Nephron progenitor cell (in vitro differentiated cells): ENCODE measurements around the gene BCL2L14.

Experiments
- DNase-seq: peaks from one replicate; pipeline ENCODE4 v3.0.0; 2021
- H3K27ac Mint-ChIP-seq: 2 replicates; pipeline ENCODE4 v1.8.0; 2021; ENCODE audit warnings: mild to moderate bottlenecking, moderate library complexity, mixed read lengths
- H3K27me3 Mint-ChIP-seq: 2 replicates; pipeline ENCODE4 v1.8.0; 2021; ENCODE audit warnings: mild to moderate bottlenecking, low read depth, mixed read lengths; ENCODE audit not compliant: poor library complexity
- H3K36me3 Mint-ChIP-seq: 2 replicates; pipeline ENCODE4 v1.8.0; 2021; ENCODE audit warnings: low read depth, mixed read lengths
- H3K4me1 Mint-ChIP-seq: 2 replicates; pipeline ENCODE4 v1.8.0; 2021; ENCODE audit warnings: mixed read lengths
- H3K4me3 Mint-ChIP-seq: 2 replicates; pipeline ENCODE4 v1.8.0; 2021; ENCODE audit warnings: mild to moderate bottlenecking, moderate library complexity, mixed read lengths
- H3K9me3 Mint-ChIP-seq: 2 replicates; pipeline ENCODE4 v1.8.0; 2021; ENCODE audit warnings: mild to moderate bottlenecking, moderate library complexity, mixed read lengths
- TF ChIP-seq, protein P1 (sequence below): fragments of 200-600 bp; sonication (generic); IDR thresholded peaks from 2 replicates; pipeline ENCODE4 v1.5.0; 2021; ENCODE audit warnings: antibody characterized with exemption

The BCL2L14 gene

GRCh38 chr12:12147111-12147510, 76.4 kb downstream of the BCL2L14 start:
- Mint-ChIP-seq H3K4me3 (no peak overlapping the region), H3K4me1 (no peaks in the 10 kb centered on the region), H3K36me3 (peaks cover 78% of the 10 kb centered on the region), H3K27me3 (no peaks in the 10 kb centered on the region), H3K9me3 (no peaks in the 10 kb centered on the region), H3K27ac (peak overlapping the region; percentile 50)
- DNase-seq, result no peak
- TF ChIP-seq, protein P1, sequence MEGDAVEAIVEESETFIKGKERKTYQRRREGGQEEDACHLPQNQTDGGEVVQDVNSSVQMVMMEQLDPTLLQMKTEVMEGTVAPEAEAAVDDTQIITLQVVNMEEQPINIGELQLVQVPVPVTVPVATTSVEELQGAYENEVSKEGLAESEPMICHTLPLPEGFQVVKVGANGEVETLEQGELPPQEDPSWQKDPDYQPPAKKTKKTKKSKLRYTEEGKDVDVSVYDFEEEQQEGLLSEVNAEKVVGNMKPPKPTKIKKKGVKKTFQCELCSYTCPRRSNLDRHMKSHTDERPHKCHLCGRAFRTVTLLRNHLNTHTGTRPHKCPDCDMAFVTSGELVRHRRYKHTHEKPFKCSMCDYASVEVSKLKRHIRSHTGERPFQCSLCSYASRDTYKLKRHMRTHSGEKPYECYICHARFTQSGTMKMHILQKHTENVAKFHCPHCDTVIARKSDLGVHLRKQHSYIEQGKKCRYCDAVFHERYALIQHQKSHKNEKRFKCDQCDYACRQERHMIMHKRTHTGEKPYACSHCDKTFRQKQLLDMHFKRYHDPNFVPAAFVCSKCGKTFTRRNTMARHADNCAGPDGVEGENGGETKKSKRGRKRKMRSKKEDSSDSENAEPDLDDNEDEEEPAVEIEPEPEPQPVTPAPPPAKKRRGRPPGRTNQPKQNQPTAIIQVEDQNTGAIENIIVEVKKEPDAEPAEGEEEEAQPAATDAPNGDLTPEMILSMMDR, result no peak
